22Rv1 (cell line): Measurements from ENCODE around the gene SLF1.

ENCODE experiments used
- ZFX ChIP-seq: fragments of 450-650 bp; IDR thresholded peaks from 2 replicates; pipeline ENCODE4 v1.6.1; 2017; ENCODE audit warnings: antibody characterized with exemption, borderline replicate concordance
- TF ChIP-seq, protein P1 (sequence below): fragments of 450-650 bp; IDR thresholded peaks from 2 replicates; pipeline ENCODE4 v1.5.1; 2017; ENCODE audit warnings: mild to moderate bottlenecking

DNA sequence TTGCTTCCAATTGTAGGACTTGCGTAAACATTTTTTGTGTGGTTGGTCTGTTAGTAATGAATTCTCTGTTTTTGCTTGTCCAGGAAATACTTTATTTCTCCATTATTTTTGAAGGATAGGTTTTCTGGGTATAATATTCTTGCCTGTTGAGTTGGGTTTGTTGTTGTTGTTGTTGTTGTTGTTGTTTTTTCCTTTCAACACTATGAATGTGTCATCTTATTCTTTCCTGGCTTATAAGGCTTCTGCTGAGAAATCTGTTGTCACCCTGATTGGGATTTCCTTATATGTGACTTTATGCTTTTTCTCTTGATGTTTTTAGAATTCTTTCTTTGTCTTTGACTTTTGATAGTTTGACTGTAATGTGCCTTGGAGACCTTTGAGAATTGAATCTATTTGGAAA lies 39.8 kb downstream of the SLF1 start:
- TF ChIP-seq, protein P1, sequence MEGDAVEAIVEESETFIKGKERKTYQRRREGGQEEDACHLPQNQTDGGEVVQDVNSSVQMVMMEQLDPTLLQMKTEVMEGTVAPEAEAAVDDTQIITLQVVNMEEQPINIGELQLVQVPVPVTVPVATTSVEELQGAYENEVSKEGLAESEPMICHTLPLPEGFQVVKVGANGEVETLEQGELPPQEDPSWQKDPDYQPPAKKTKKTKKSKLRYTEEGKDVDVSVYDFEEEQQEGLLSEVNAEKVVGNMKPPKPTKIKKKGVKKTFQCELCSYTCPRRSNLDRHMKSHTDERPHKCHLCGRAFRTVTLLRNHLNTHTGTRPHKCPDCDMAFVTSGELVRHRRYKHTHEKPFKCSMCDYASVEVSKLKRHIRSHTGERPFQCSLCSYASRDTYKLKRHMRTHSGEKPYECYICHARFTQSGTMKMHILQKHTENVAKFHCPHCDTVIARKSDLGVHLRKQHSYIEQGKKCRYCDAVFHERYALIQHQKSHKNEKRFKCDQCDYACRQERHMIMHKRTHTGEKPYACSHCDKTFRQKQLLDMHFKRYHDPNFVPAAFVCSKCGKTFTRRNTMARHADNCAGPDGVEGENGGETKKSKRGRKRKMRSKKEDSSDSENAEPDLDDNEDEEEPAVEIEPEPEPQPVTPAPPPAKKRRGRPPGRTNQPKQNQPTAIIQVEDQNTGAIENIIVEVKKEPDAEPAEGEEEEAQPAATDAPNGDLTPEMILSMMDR: no peak
- no peak for TF ChIP-seq ZFX
